Type B pancreatic cell (in vitro differentiated cells): ENCODE measurements around the gene ASCL1. TPM values are rescaled to one million over a fixed set of nuclear protein-coding genes. Genes with fewer than 3 reads are reported as not detected.
A peak's percentile ranks its signal among the peaks of the same experiment; 100 is the strongest.

Experiments
- DNase-seq: peaks from one replicate; pipeline ENCODE4 v3.0.0; 2021; ENCODE audit warnings: mixed read lengths; ENCODE audit not compliant: unreplicated experiment; ENCODE audit errors: extremely low spot score
- H3K27ac Mint-ChIP-seq: 2 replicates; pipeline ENCODE4 v1.8.0; 2021; ENCODE audit warnings: mild to moderate bottlenecking, mixed read lengths
- H3K27me3 Mint-ChIP-seq: 2 replicates; pipeline ENCODE4 v1.8.0; 2021; ENCODE audit warnings: mixed read lengths
- H3K36me3 Mint-ChIP-seq: 2 replicates; pipeline ENCODE4 v1.8.0; 2021; ENCODE audit warnings: mixed read lengths
- H3K4me1 Mint-ChIP-seq: one replicate; pipeline ENCODE4 v1.8.0; 2021; ENCODE audit warnings: mixed read lengths; ENCODE audit not compliant: unreplicated experiment
- H3K4me3 Mint-ChIP-seq: 2 replicates; pipeline ENCODE4 v1.8.0; 2021; ENCODE audit warnings: mild to moderate bottlenecking, mixed read lengths
- H3K9me3 Mint-ChIP-seq: 2 replicates; pipeline ENCODE4 v1.8.0; 2021; ENCODE audit warnings: mixed read lengths
- CTCF ChIP-seq: fragments of 200-600 bp; sonication (generic); conservative IDR thresholded peaks from 2 replicates; pipeline ENCODE4 v1.5.0; 2021; ENCODE audit warnings: antibody characterized with exemption, mild to moderate bottlenecking
- long read RNA-seq: library from polyadenylated mRNA; unstranded; transcript quantifications from one replicate; pipeline ENCODE4 v2.0.0, GENCODE V29; 2020
- total RNA-seq: library from RNA; stranded (reverse); gene quantifications from 2 replicates; pipeline ENCODE4 v1.2.1, GENCODE V29; 2021; ENCODE audit warnings: low replicate concordance

ASCL1 gene
- 7.5 and 10.4 TPM in 2 replicates for total RNA-seq
- long read RNA-seq, partial matches to known transcripts: 0 of 5 reads
- long read RNA-seq, other reads (novel, unspliced or antisense): 1 of 5 reads

- H3K27me3 Mint-ChIP-seq: peaks cover 96% of the 10 kb centered on the region
- DNase-seq: no peak
- TF ChIP-seq CTCF: no peak
- no peaks in the 10 kb centered on the region for H3K9me3 Mint-ChIP-seq
- no peak within 1 kb of the TSS for H3K27ac Mint-ChIP-seq
- H3K4me1 Mint-ChIP-seq: peaks cover 18% of the 10 kb centered on the region
- no peaks in the 10 kb centered on the region for H3K36me3 Mint-ChIP-seq
- peak within 1 kb of the TSS; percentile 91 for H3K4me3 Mint-ChIP-seq
Measured at GRCh38 chr12:102957339-102958050, at the start of gene ASCL1. TSS of gene ASCL1 (plus strand) at chr12:102957674. CDS start at chr12:102958245, 571 bp downstream.

GRCh38 chr12:102907918-102908317 lies 49.6 kb upstream of the ASCL1 start:
- no peak overlapping the region for H3K4me3 Mint-ChIP-seq
- H3K27me3 Mint-ChIP-seq: peaks cover 4% of the 10 kb centered on the region
- H3K27ac Mint-ChIP-seq: no peak overlapping the region
- H3K9me3 Mint-ChIP-seq: no peaks in the 10 kb centered on the region
- no peaks in the 10 kb centered on the region for H3K36me3 Mint-ChIP-seq
- DNase-seq: no peak
- no peaks in the 10 kb centered on the region for H3K4me1 Mint-ChIP-seq
- TF ChIP-seq CTCF: no peak

GRCh38 chr12:102910137-102910536 lies 47.3 kb upstream of the ASCL1 start:
- Mint-ChIP-seq H3K36me3 (no peaks in the 10 kb centered on the region), H3K4me1 (no peaks in the 10 kb centered on the region), H3K9me3 (no peaks in the 10 kb centered on the region), H3K27ac (no peak overlapping the region), H3K4me3 (no peak overlapping the region), H3K27me3 (peaks cover 10% of the 10 kb centered on the region)
- no peak for DNase-seq
- no peak for TF ChIP-seq CTCF

- Mint-ChIP-seq H3K4me3 (no peak overlapping the region), H3K27me3 (peaks cover 13% of the 10 kb centered on the region), H3K9me3 (no peaks in the 10 kb centered on the region), H3K27ac (no peak overlapping the region), H3K36me3 (no peaks in the 10 kb centered on the region), H3K4me1 (no peaks in the 10 kb centered on the region)
- no peak for TF ChIP-seq CTCF
- no peak for DNase-seq
Measured at GRCh38 chr12:102910792-102911191, 46.7 kb upstream of the ASCL1 start.

GRCh38 chr12:102911320-102911719 lies 46.2 kb upstream of the ASCL1 start:
- no peak for TF ChIP-seq CTCF
- DNase-seq: no peak
- H3K27me3 Mint-ChIP-seq: peaks cover 15% of the 10 kb centered on the region
- H3K27ac Mint-ChIP-seq: no peak overlapping the region
- no peaks in the 10 kb centered on the region for H3K9me3 Mint-ChIP-seq
- no peaks in the 10 kb centered on the region for H3K36me3 Mint-ChIP-seq
- H3K4me1 Mint-ChIP-seq: no peaks in the 10 kb centered on the region
- no peak overlapping the region for H3K4me3 Mint-ChIP-seq
